Natural killer cell (primary cell): Measurements from ENCODE around the gene ZNF507. TPM values are rescaled to one million over a fixed set of nuclear protein-coding genes. Genes with fewer than 3 reads are reported as not detected.

Experiments used
- ATAC-seq, 3 donors: fragments of 150-1000 bp in 2 of 3; fragments of 200-7000 bp in 1 of 3; cut with Tn5 transposase; 1 replicate in 1 of 3; 2 replicates in 2 of 3; pipeline ENCODE4 v1.10.0; 2021; ENCODE audit warnings: mild to moderate bottlenecking in 2 of 3, moderate library complexity in 2 of 3
- DNase-seq, 2 donors: peaks; one replicate each; pipeline versions ENCODE4 v3.0.0 to v3.0.0-alpha.2; 2013 to 2021; ENCODE audit warnings: mixed read lengths in 1 of 2
- H3K27ac ChIP-seq: one replicate; pipeline ENCODE4 v1.5.1; 2013; ENCODE audit warnings: mild to moderate bottlenecking, low read length
- H3K27me3 ChIP-seq: one replicate; pipeline ENCODE4 v1.6.1; 2013; ENCODE audit warnings: low read length; ENCODE audit not compliant: control insufficient read depth, insufficient read depth
- H3K36me3 ChIP-seq: one replicate; pipeline ENCODE4 v1.6.1; 2013; ENCODE audit warnings: low read length; ENCODE audit not compliant: control insufficient read depth, insufficient read depth
- H3K4me1 ChIP-seq: one replicate; pipeline ENCODE4 v1.6.1; 2013; ENCODE audit warnings: low read length; ENCODE audit not compliant: control insufficient read depth, insufficient read depth
- H3K4me3 ChIP-seq: one replicate; pipeline ENCODE4 v1.5.1; 2013; ENCODE audit warnings: low read length
- H3K9me3 ChIP-seq: one replicate; pipeline ENCODE4 v1.6.1; 2013; ENCODE audit warnings: low read length; ENCODE audit not compliant: control insufficient read depth, insufficient read depth
- H3K27ac Mint-ChIP-seq, 2 donors: one replicate each; pipeline ENCODE4 v1.8.0; 2022; ENCODE audit warnings: mild to moderate bottlenecking in 2 of 2, mixed read lengths in 2 of 2, moderate library complexity in 1 of 2
- H3K27me3 Mint-ChIP-seq, 2 donors: one replicate each; pipeline ENCODE4 v1.8.0; 2022; ENCODE audit warnings: low read depth in 2 of 2, mixed read lengths in 2 of 2
- H3K36me3 Mint-ChIP-seq: one replicate; pipeline ENCODE4 v1.8.0; 2022; ENCODE audit warnings: mixed read lengths
- H3K4me1 Mint-ChIP-seq, 2 donors: one replicate each; pipeline ENCODE4 v1.8.0; 2022; ENCODE audit warnings: mixed read lengths in 2 of 2
- H3K4me3 Mint-ChIP-seq: one replicate; pipeline ENCODE4 v1.8.0; 2022; ENCODE audit warnings: mild to moderate bottlenecking, moderate library complexity, mixed read lengths
- H3K9me3 Mint-ChIP-seq, 2 donors: one replicate each; pipeline ENCODE4 v1.8.0; 2022; ENCODE audit warnings: mixed read lengths in 2 of 2
- WGBS: methylation state at CpG from one replicate; pipeline ENCODE4 v1.1.7; 2013; ENCODE audit warnings: missing lambda C conversion rate; ENCODE audit not compliant: insufficient coverage; 5-methylcytosine and 5-hydroxymethylcytosine counted together
- intact Hi-C: fragments of 100-400 bp; cut with micrococcal nuclease; formaldehyde crosslinking; loops from one replicate; pipeline ENCODE4 v1.14.2; 2022
- total RNA-seq, 4 donors: library from RNA; stranded (reverse); fragments of 120-200 nt in 1 of 4; gene quantifications; one replicate each; pipeline versions ENCODE4 v1.2.3 to v1.2.4, GENCODE V29; 2013 to 2022
- TF ChIP-seq, protein P1 (sequence below): fragments of 200-600 bp; IDR thresholded peaks from one replicate; pipeline ENCODE4 v1.8.0; 2022; ENCODE audit warnings: antibody characterized with exemption

The ZNF507 gene
- total RNA-seq, 3 donors from 2014 or later (not counting 1 experiment from before 2014, with no cell fraction given): 27.9 to 34.6 (median 29.1) TPM

DNA sequence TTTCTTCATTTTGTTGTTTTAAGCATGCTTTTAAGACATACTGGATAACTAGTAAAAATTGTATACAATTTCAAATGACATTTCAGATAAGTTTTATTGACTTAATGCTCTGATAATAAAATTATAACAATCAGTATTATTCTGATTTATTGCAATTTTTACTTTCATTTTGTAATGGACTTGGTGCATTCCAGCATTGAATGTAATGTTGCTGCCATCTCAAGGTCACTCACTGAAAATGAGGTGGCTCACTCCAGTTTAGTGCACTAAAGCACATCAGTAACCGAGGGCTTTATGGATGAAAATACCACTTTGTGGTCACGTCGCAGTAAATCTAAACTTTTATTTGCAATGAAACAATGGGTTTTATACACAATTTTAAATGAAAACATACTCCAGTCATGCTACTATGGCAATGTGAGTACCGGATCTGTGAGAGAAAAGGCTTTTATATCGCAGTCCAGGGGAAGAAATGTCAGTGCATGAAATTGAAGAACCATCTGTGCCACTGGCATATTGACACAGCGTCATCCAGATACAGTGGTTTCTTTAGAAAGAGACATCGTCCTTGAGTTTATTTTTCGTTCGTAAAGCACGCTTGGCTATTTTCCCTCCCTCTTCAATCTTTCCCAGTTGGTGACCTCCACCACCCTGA lies 20.7 kb upstream of the ZNF507 start:
- intact Hi-C loops: no loop called here
- WGBS: 87% methylated on average over 10 of the region's 10 CpGs
- no peaks in the 10 kb centered on the region for H3K27me3 ChIP-seq
- no peak for ATAC-seq
- H3K4me1 ChIP-seq: no peaks in the 10 kb centered on the region
- Mint-ChIP-seq H3K9me3 (no peaks in the 10 kb centered on the region), H3K27me3 (peaks cover 18 to 26% of the 10 kb centered on the region in 2 donors), H3K4me3 (no peak overlapping the region), H3K4me1 (no peaks in the 10 kb centered on the region), H3K27ac (no peak overlapping the region), H3K36me3 (no peaks in the 10 kb centered on the region)
- no peak for DNase-seq
- H3K27ac ChIP-seq: no peak overlapping the region
- no peaks in the 10 kb centered on the region for H3K9me3 ChIP-seq
- no peak overlapping the region for H3K4me3 ChIP-seq
- TF ChIP-seq, protein P1, sequence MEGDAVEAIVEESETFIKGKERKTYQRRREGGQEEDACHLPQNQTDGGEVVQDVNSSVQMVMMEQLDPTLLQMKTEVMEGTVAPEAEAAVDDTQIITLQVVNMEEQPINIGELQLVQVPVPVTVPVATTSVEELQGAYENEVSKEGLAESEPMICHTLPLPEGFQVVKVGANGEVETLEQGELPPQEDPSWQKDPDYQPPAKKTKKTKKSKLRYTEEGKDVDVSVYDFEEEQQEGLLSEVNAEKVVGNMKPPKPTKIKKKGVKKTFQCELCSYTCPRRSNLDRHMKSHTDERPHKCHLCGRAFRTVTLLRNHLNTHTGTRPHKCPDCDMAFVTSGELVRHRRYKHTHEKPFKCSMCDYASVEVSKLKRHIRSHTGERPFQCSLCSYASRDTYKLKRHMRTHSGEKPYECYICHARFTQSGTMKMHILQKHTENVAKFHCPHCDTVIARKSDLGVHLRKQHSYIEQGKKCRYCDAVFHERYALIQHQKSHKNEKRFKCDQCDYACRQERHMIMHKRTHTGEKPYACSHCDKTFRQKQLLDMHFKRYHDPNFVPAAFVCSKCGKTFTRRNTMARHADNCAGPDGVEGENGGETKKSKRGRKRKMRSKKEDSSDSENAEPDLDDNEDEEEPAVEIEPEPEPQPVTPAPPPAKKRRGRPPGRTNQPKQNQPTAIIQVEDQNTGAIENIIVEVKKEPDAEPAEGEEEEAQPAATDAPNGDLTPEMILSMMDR: no peak
- no peaks in the 10 kb centered on the region for H3K36me3 ChIP-seq

DNA sequence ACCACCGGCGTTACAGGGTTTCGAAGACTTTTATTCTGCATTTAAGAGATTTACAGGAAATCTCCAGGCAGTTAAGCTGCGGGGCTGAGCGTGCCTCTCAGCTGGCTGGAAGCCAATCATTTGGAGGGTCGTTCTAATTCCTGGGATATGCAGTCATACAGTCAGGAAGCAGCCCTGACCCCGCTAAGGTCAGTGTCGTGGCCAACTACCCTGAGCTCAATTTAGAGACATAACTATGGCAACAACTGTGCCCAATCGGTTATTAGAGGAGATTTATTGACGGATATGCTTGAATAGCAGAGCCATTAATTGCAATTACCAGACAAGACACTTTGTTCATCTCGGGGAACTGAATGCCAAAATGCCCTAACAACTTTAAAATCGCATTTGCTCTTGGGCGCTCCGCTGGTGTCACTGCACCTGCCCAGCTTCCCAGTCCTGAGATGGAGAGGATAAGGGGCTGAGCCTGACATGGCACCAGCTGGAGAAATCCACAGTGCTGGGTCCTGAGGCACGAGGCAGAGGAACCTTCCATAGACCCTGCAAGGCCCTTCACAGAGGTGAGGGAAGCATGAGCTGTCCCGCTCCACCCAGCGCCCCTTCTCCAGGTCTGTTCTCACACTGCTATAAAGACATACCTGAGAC lies 15.1 kb upstream of the ZNF507 start:
- ATAC-seq: no peak

DNA sequence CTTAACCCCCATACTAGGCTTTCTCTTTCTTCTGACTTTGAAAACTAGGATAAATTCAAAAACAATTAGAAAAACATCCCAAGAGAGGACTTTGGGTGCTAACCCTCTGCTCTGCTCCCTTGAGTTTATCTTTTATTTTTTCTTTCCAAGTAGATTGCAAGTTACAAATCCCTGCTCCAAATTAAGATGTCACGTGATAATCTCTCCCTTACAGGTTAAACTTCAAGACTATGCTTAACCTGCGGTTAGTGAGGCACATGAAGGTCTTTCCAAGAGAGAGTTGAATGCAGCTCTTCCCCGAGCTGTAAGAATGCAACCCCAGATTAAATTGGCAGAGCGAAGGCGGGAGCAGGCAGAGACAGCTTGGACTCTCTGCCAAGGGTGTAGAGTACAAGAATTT lies 12.2 kb upstream of the ZNF507 start:
- TF ChIP-seq, protein P1: no peak
- no peaks in the 10 kb centered on the region for H3K9me3 ChIP-seq
- no peaks in the 10 kb centered on the region for H3K4me1 Mint-ChIP-seq
- no peak overlapping the region for H3K27ac ChIP-seq
- 89% methylated on average over 5 of the region's 5 CpGs for WGBS
- H3K27me3 ChIP-seq: no peaks in the 10 kb centered on the region
- no peaks in the 10 kb centered on the region for H3K36me3 Mint-ChIP-seq
- H3K4me3 Mint-ChIP-seq: no peak overlapping the region
- H3K4me1 ChIP-seq: no peaks in the 10 kb centered on the region
- H3K9me3 Mint-ChIP-seq: no peaks in the 10 kb centered on the region
- H3K27me3 Mint-ChIP-seq: peaks cover 13 to 19% of the 10 kb centered on the region in 2 donors
- ATAC-seq: no peak
- no peaks in the 10 kb centered on the region for H3K36me3 ChIP-seq
- intact Hi-C loops: no loop called here
- DNase-seq: no peak
- no peak overlapping the region for H3K27ac Mint-ChIP-seq
- no peak overlapping the region for H3K4me3 ChIP-seq

More for the DNA sequence above, 15.1 kb upstream of the ZNF507 start:
- no peaks in the 10 kb centered on the region for H3K4me1 Mint-ChIP-seq
- no peaks in the 10 kb centered on the region for H3K4me1 ChIP-seq
- H3K36me3 ChIP-seq: no peaks in the 10 kb centered on the region
- H3K36me3 Mint-ChIP-seq: no peaks in the 10 kb centered on the region
- no peaks in the 10 kb centered on the region for H3K27me3 ChIP-seq
- 86% methylated on average over 17 of the region's 17 CpGs for WGBS
- no peak overlapping the region for H3K27ac Mint-ChIP-seq
- no peak for DNase-seq
- peaks cover 21 to 28% of the 10 kb centered on the region in 2 donors for H3K27me3 Mint-ChIP-seq
- TF ChIP-seq, protein P1: no peak
- no peak overlapping the region for H3K4me3 Mint-ChIP-seq
- H3K9me3 Mint-ChIP-seq: no peaks in the 10 kb centered on the region
- no peak overlapping the region for H3K4me3 ChIP-seq
- no peak overlapping the region for H3K27ac ChIP-seq
- intact Hi-C loops: no loop called here
- no peaks in the 10 kb centered on the region for H3K9me3 ChIP-seq
